GM12865 (cell line): ENCODE data around the gene PRKCE.

Experiments used
- DNase-seq: peaks from one replicate; pipeline ENCODE4 v3.0.0; 2010; ENCODE audit warnings: low read depth
- H3K4me3 ChIP-seq: 2 replicates; pipeline ENCODE4 v1.5.1; 2011; ENCODE audit warnings: mild to moderate bottlenecking, low read depth, low read length, control low read depth
- CTCF ChIP-seq: IDR thresholded peaks from 2 replicates; pipeline ENCODE4 v1.5.1; 2011; ENCODE audit warnings: low read length, control low read depth, low read depth, inconsistent platforms; ENCODE audit not compliant: insufficient read depth; ENCODE audit errors: missing control alignments

PRKCE gene

GRCh38 chr2:45651415-45652089 is at the start of gene PRKCE:
TSS of gene PRKCE (plus strand) at chr2:45651675.
- peak; percentile 26 for DNase-seq
- TF ChIP-seq CTCF = no peak
- peak within 1 kb of the TSS; percentile 75 for H3K4me3 ChIP-seq

DNA sequence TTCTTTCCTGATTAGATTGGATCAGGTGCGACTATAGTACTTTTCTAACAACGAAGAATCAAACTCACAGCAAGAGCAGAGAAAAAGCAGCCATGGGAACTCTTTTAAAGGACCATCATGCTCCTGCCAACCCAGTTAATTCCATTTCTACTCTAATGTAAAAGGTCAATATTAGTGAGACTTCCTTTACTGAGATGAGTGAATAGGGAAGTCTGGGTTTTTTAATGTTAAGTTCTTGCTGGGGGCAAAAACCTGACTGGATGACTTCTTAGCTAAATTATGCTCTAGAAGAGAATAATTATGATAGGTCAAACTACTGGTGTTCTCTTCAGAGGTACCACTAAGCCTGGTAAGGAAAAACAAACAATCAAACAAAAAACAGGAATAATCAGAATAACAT is 48.9 kb upstream of the PRKCE start:
- no peak overlapping the region for H3K4me3 ChIP-seq
- no peak for TF ChIP-seq CTCF
- DNase-seq = no peak

GRCh38 chr2:45605116-45605515 is 46.4 kb upstream of the PRKCE start:
- TF ChIP-seq CTCF = no peak
- no peak for DNase-seq
- H3K4me3 ChIP-seq = no peak overlapping the region

DNA sequence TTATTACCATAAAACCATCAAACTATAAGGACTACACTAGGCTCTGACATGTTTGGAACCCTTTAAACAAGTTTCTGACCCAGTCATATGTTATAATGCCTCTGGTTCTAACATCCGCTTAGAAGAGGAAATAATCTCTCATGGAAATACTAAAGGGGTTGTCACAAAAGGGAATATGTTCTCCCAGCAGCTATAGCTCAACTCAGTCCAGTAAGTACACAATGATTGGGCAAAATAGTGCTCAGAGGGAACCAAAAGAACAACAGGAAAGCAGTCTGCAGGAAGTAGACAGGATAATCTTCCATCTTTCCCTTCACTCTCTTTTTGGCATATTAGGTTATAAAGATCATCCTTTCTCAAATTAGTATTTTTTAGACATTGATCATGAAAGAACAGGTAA is 44.7 kb upstream of the PRKCE start:
- no peak for DNase-seq
- no peak for TF ChIP-seq CTCF
- H3K4me3 ChIP-seq = no peak overlapping the region

DNA sequence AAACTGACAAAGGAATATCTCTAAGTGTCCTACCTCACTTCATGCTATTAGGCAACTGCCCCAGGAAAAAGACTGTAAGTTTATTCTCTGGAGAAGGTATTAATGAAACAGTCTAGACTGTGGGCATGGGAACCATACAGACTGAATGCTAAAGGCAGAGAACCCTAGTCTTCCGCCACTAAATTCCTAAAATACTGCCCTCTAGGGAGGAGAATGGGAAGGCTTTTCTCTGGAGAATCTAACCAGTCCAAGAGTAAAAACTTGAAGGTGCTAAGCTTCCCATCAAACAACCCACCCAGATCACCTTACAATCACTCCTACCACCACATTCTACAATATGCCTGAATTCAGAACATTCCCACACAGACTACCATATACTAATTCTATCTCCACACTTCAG is 43.8 kb upstream of the PRKCE start:
- DNase-seq = no peak
- no peak overlapping the region for H3K4me3 ChIP-seq
- TF ChIP-seq CTCF = peak; percentile 18

DNA sequence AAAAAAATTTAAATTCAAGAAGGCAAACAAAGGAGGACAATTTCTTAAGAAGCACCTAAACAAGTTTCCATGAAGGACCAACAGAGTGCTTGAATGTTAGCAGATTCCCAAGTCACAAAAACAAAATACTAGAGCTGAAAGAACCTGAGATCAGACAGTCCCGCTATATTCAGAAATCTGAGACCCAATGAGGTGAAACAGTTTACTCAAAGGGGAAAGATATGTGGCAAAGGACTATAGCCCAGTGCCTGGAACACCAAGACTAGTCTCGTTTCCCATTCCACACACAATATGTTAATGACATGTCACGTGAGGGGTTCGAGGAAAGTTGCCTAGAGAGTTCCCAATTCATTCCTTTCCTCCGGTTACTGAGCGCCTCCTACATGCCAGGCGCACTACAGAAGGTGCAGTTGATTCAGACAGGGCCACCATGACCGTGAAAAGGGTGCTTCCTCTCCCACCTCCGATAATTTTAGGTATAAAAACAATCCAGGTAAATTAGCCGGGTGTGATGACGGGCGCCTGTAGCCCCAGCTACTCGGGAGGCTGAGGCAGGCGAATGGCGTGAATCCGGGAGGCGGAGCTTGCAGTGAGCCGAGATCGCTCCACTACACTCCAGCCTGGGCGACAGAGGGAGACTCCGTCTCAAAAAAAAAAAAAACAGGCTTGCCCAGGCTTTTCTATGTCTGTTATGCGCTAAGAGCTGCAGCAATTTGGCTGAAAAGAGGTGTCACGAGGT is 41.0 kb upstream of the PRKCE start:
- DNase-seq = peak; percentile 48
- TF ChIP-seq CTCF = no peak
- peak overlapping the region; percentile 98 for H3K4me3 ChIP-seq
